Inflammatory macrophage treated with lipopolysaccharide for 1 hour (primary cell): ENCODE results near the gene PNRC2.
"Not testable (repeated sequence)": the region's sequence is repeated elsewhere in the genome, so short reads cannot be mapped to it uniquely, and the experiment has no call there.

Experiments used
- DNase-seq, 2 donors: peaks; one replicate each; pipeline ENCODE4 v3.0.0-alpha.2; 2020 to 2022

The PNRC2 gene

DNA sequence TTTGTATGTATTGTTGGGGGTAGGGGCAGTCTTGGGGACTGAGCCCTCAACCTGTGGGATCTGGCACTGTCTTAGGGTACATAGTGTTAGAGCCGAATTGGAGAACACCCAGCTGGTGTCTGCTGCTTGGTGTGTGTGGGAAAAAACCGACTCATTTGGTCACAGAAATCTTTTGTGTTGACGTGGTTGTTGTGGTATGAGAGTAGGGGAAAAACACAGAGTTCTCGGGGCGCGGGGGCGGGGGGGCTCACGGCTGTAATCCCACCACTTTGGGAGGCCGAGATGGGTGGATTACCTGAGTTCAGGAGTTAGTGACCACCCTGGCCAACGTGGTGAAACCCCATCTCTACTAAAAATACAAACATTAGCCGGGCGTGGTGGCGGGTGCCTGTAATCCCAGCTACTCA, 35.8 kb downstream of the PNRC2 start:
- DNase-seq: no peak

DNA sequence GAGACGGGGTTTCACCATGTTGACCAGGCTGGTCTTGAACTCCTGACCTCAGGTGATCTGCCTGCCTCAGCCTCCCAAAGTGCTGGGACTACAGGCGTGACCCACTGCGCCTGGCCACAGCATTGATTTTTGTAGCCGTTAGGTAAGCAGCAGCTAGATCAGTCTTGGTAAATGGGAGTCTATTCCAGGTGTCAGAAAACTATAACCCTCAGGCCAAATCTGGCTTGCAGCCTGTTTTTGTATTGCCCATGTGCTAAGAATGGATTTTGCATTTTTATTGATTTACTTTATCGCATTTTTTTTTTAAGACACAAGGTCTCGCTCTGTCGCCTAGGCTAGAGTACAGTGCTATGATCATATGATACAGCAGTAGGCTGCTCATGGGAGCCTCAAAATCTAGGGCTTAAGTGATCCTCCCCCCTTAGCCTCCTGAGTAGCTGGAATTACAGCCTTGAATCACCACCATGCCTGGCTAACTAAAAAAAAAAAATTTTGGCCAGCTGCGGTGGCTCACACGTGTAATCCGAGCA, 37.1 kb downstream of the PNRC2 start:
- no peak for DNase-seq

DNA sequence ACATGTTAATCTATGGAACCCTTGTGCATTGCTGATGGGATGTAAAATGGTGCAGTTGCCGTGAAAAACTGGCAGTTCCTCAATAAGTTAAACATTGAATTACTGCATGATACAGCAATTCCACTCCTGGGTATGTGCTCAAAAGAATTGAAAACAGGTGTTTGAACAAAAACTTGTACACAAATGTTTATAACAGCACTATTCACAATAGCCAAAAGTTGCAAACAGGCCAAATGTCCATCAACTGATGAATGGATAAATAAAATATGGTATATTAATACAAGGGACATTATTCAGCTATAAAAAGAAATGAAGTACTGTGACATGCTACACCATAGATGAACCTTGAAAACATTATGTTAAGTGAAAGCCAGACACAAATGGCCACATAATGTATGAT, 38.2 kb downstream of the PNRC2 start:
- no peak for DNase-seq

DNA sequence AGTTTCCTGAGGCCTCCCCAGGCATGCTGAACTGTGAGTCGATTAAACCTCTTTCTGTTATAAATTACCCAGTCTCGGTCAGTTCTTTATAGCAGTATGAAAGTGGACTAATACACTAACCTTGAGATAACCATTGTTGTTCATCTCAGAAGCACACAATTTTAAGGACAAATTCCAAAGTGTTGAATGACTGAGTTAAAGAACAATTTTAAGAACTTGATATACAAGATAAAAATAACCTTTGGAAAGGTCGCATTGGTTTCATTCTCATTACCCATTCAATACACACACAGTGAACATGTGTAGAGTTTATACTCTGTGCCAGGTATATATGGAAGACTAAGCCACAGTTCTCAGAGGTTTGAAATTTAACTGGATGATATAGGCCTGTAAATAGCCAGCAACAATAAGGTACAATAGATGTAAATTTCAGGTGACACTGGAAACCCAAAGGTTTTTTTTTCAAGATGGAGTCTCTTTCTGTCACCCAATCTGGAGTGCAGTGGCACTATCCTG, 39.6 kb downstream of the PNRC2 start:
- DNase-seq: no peak

DNA sequence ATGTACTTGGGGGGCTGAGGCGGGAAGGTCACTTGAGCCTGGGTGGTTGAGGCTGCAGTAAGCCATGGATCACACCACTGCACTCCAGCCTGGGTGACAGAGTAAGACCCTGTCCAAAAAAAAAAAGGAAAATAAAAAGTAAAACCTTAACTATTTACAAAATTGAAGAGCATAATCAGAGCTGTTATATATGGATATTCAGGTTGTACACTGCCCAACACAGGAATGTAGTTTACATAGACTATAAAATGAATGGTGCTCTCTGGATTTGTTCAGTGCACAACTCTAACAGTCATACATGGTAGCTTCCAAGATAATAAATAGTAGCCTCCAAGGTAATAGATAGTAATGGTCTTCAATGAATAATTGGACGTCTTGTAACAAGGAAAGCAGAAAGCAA, 43.1 kb downstream of the PNRC2 start:
- no peak for DNase-seq

DNA sequence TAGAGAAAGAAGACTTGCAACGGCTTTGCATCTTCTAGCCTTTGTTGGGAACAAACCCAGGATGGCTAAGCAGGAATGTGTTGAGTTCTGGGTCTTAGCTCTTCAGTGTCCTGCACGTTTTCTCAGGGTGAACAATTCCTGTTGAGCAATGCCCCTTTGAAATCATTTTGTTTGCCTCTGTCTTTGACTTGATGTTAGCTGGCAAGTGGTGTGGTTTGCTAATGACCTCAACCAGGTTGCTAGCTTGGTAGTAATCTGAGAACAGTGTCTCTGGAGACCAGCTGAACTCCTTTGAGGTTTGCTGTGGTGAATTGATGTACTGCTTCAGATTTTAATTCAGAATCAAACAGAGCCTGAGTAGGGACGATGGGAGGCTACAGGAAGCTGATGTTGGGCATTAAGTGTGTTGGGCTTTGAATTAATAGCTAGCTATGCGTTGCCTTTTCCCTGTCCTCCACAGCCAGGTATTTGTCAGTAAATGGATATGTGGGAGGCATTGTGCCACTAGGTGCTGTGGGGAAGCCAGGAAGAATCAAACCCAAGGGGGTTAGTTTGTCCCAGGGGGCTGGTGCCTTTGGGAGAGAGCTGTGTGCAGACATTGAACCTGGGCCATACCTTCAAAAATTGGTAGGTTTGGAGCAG, 43.8 kb downstream of the PNRC2 start:
- no peak for DNase-seq

DNA sequence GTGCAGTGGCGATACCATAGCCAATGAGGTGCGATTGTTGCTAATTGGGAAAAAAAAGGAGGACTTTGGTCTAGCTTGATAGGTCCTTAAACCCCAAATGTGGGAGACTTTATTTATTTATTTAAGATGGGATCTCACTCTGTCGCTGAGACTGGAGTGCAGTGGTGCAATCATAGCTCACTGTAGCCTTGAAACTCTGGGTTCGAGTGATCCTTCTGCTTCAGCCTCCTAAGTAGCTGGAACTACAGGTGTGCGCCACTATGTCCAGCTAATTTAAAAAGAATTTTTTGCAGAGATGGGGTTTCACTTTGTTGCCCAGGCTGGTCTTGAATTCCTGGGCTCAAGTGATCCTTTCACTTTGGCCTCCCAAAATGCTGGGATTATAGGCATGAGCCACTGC, 44.5 kb downstream of the PNRC2 start:
- DNase-seq: no peak

DNA sequence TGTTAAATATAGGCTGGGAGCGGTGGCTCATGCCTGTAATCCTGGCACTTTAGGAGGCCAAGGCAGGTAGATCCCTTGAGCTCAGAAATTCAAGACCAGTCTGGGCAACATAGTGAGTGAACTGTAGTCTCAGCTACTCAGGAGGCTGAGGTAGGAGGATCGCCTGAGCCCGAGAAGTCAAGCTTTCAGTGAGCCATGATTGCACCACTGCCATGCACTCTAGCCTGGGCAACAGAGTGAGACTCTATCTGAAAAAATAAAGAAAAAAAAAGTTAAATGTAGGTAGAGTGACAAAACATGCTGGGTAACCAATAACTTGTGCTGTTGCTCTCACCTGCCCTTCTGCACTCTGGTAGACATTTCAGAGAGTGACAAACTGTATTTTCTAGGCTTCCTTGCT, 45.5 kb downstream of the PNRC2 start:
- DNase-seq: no peak

DNA sequence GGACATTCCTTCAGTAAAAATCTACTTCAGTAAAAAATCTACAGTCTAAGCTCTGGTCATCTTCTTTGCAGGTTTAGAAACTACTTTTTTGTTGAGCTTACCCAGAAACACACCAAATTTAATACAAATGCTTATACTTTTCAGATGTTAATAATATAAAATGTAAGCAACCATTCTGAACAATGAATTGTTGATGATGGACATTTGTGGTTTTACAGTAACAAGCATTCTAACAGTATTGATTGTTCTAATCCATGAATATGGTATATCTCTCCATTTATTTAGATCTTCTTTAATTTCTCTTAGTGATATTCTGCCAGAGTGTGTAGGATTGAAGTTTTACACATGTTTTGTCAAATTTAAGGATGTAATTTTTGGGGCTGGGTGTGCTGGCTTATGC, 47.5 kb downstream of the PNRC2 start:
- DNase-seq: no peak

DNA sequence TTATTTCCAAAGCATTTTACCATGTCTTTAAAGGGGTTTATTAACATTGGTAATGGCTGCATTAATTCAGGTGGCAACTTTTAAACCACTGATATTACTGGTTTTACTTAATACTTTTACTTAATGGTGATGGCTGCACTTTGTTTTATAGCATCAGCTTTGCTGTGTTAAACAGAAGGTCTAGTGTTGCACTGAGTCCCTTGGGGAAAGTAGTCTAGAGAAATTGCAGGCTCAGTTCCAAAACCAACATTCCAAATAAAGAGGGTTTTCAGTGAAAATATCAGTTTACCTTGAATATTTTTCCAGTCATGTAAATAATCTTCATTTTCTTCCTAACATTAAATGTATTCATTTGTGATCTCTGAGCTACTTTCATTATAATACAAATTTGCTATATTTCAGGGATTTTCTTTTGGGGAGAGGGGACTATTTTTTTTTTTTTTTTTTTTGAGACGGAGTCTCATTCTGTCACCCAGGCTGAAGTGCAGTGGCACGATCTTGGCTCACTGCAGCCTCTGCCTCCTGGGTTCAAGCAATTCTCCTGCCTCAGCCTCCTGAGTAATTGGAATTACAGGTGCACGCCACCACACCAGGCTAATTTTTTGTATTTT, 49.1 kb downstream of the PNRC2 start:
- DNase-seq: not testable (repeated sequence)

DNA sequence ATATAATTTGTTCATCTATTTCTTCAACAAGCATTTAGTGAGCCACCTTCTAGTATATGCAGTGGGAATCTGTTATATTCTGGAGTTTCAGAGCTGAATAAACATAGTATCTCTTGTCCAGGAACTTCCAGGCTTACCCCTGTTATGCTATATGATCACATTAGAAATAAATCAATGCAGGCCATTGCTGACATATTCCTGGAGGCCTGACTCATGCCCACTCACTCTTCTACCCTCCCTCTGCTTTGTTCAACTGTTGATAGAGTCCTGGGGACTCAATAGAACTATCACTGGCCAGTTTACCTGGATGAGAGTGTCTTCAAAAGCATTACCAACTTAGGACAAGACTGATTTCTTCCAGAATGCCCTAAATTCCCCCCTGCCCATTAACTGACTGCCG, 49.8 kb downstream of the PNRC2 start:
- no peak for DNase-seq

DNA sequence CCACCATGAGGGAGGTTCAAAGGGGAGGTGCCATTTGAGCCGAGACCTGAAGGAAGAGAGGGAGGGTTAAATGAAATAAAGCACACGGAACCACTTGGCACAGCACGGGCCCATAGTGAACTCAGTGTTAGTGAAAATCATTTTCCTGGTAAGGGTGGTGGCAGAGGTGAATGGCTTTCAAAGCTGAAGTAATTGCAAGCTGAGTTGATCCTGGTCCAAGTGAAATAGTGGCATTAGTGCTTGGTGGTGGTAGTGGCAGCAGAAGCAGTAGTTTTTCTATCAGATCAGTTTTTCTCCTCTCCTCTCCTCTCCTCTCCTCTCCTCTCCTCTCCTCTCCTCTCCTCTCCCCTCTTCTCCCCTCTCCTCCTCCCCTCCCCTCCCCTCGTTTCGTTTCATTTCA, 51.0 kb downstream of the PNRC2 start:
- no peak for DNase-seq

DNA sequence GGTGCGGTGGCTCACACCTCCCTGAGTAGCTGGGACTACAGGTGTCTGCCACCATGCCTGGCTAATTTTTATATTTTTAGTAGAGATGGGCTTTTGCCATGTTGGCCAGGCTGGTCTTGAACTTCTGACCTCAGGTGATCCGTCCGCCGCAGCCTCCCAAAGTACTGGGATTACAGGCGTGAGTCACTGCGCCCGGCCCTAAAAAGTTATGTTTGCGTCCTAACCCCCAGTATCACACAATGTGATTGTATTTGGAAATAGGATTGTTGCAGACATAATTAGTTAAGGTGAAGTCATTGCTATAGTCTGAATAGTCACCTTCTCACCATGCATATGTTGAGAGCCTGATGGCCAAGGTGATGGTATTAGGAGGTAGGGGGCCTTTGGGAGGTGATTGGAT, 53.2 kb downstream of the PNRC2 start:
- not testable (repeated sequence) for DNase-seq
